Liver (tissue), 9 donors: Measurements from ENCODE around the gene KATNB1. TPM values are rescaled to one million over a fixed set of nuclear protein-coding genes. Genes with fewer than 3 reads are reported as not detected.

Experiments used
- DNase-seq: peaks from one replicate; pipeline ENCODE4 v3.0.0-alpha.2; 2017; ENCODE audit warnings: low spot score
- H3K27ac ChIP-seq, 2 donors: one replicate each; pipeline ENCODE4 v1.7.0; 2013; ENCODE audit warnings: inconsistent platforms in 2 of 2, low read length in 2 of 2, control low read depth in 1 of 2, low read depth in 1 of 2, mild to moderate bottlenecking in 1 of 2
- H3K27me3 ChIP-seq, 4 donors: one replicate each; pipeline versions ENCODE4 v1.6.1 to v1.7.0; 2013; ENCODE audit warnings: low read length in 3 of 4, inconsistent platforms in 1 of 4, mild to moderate bottlenecking in 1 of 4, moderate library complexity in 1 of 4; ENCODE audit not compliant: control insufficient read depth in 4 of 4, insufficient read depth in 4 of 4
- H3K36me3 ChIP-seq, 4 donors: one replicate each; pipeline versions ENCODE4 v1.6.1 to v1.7.0; 2013; ENCODE audit warnings: low read length in 3 of 4, mild to moderate bottlenecking in 3 of 4, low read depth in 1 of 4, moderate library complexity in 1 of 4; ENCODE audit not compliant: control insufficient read depth in 4 of 4, insufficient read depth in 3 of 4
- H3K4me1 ChIP-seq, 4 donors: one replicate each; pipeline versions ENCODE4 v1.6.1 to v1.7.0; 2013; ENCODE audit warnings: low read length in 3 of 4, mild to moderate bottlenecking in 3 of 4, moderate library complexity in 1 of 4; ENCODE audit not compliant: control insufficient read depth in 4 of 4, insufficient read depth in 4 of 4
- H3K4me3 ChIP-seq, 3 donors: one replicate each; pipeline versions ENCODE4 v1.6.1 to v1.7.0; 2013; ENCODE audit warnings: low read length in 3 of 3, control low read depth in 1 of 3, low read depth in 1 of 3, mild to moderate bottlenecking in 1 of 3
- H3K9ac ChIP-seq, 2 donors: one replicate each; pipeline ENCODE4 v1.7.0; 2013; ENCODE audit warnings: low read length in 2 of 2, mild to moderate bottlenecking in 2 of 2, moderate library complexity in 2 of 2, control low read depth in 1 of 2, low read depth in 1 of 2
- H3K9me3 ChIP-seq, 4 donors: one replicate each; pipeline versions ENCODE4 v1.6.1 to v1.7.0; 2013; ENCODE audit warnings: low read length in 3 of 4; ENCODE audit not compliant: control insufficient read depth in 4 of 4
- CTCF ChIP-seq: fragments of 150-350 bp; IDR thresholded peaks from 2 replicates; pipeline ENCODE4 v1.5.1; 2017; ENCODE audit warnings: improper control_type of control experiment, low read depth, low read length; ENCODE audit not compliant: missing input control
- EGR1 ChIP-seq, 2 donors: IDR thresholded peaks; 2 replicates each; pipeline ENCODE4 v1.6.1; 2016 to 2018; ENCODE audit warnings: antibody characterized with exemption in 2 of 2, low read depth in 2 of 2
- FOXA1 ChIP-seq: IDR thresholded peaks from 2 replicates; pipeline ENCODE4 v1.6.1; 2016; ENCODE audit warnings: antibody characterized with exemption
- GABPA ChIP-seq, 2 donors: IDR thresholded peaks in 1 of 2; conservative IDR thresholded peaks in 1 of 2; 2 replicates each; pipeline ENCODE4 v1.6.1; 2016; ENCODE audit warnings: antibody characterized with exemption in 2 of 2, mild to moderate bottlenecking in 1 of 2, moderate library complexity in 1 of 2
- HNF4A ChIP-seq, 2 donors: conservative IDR thresholded peaks; 2 replicates each; pipeline ENCODE4 v1.6.1; 2016; ENCODE audit warnings: antibody characterized with exemption in 2 of 2, mild to moderate bottlenecking in 2 of 2
- JUND ChIP-seq, 2 donors: IDR thresholded peaks; 2 replicates each; pipeline ENCODE4 v1.6.1; 2016; ENCODE audit warnings: antibody characterized with exemption in 2 of 2
- NR2F2 ChIP-seq: IDR thresholded peaks from 2 replicates; pipeline ENCODE4 v1.6.1; 2016; ENCODE audit warnings: antibody characterized with exemption
- RAD21 ChIP-seq, 2 donors: IDR thresholded peaks; 2 replicates each; pipeline ENCODE4 v1.6.1; 2016; ENCODE audit warnings: antibody characterized with exemption in 2 of 2, mild to moderate bottlenecking in 2 of 2
- REST ChIP-seq: IDR thresholded peaks from 2 replicates; pipeline ENCODE4 v1.6.1; 2016; ENCODE audit warnings: antibody characterized with exemption, mild to moderate bottlenecking
- RXRA ChIP-seq, 2 donors: IDR thresholded peaks; 2 replicates each; pipeline ENCODE4 v1.6.1; 2017 to 2018; ENCODE audit warnings: antibody characterized with exemption in 2 of 2, mild to moderate bottlenecking in 1 of 2
- SP1 ChIP-seq: IDR thresholded peaks from 2 replicates; pipeline ENCODE4 v1.6.1; 2018; ENCODE audit warnings: antibody characterized with exemption, mild to moderate bottlenecking
- YY1 ChIP-seq: IDR thresholded peaks from 2 replicates; pipeline ENCODE4 v1.6.1; 2016; ENCODE audit warnings: antibody characterized with exemption, mild to moderate bottlenecking
- ZBTB33 ChIP-seq: IDR thresholded peaks from 2 replicates; pipeline ENCODE4 v1.6.1; 2016; ENCODE audit warnings: antibody characterized with exemption
- WGBS: extraction: QIAGEN DNeasy Blood & Tissue Kit; methylation state at CpG from one replicate; pipeline ENCODE4 v1.1.7; 2013; 5-methylcytosine and 5-hydroxymethylcytosine counted together
- polyA plus RNA-seq, 2 donors: library from polyadenylated mRNA; stranded (reverse) in 1 of 2; unstranded in 1 of 2; fragments of 200-250 nt in 1 of 2; fragments of >200 nt in 1 of 2; fragmentation: Nextera tagmentation in 1 of 2; extraction: Ambion mirVana in 1 of 2; gene quantifications; one replicate each; pipeline versions ENCODE4 v1.2.1 to v1.2.3, GENCODE V29; 2013 to 2015
- total RNA-seq, 2 donors: library from RNA; depleted of rRNA; stranded (reverse); fragments of >200 nt; gene quantifications; one replicate each; pipeline ENCODE4 v1.2.3, GENCODE V29; 2014
- TF ChIP-seq, protein P1 (sequence below): IDR thresholded peaks from 2 replicates; pipeline ENCODE4 v1.6.1; 2016; ENCODE audit warnings: antibody characterized with exemption
- TF ChIP-seq, protein P2 (sequence below): IDR thresholded peaks from 2 replicates; pipeline ENCODE4 v1.6.1; 2016; ENCODE audit warnings: antibody characterized with exemption
- donor health status: healthy.
- donor health status: healthy.
- donor health status: healthy.
- donor health status: healthy.
- donor health status: healthy.

KATNB1 gene
- total and polyA plus RNA-seq, 4 donors, result 4.5 to 16.4 (median 7.5) TPM

GRCh38 chr16:57688987-57689761 lies 46.4 kb upstream of the KATNB1 start:
- peaks cover 0 to 28% (median 16%) of the 10 kb centered on the region in 4 donors for H3K4me1 ChIP-seq
- no peak overlapping the region for H3K4me3 ChIP-seq
- H3K36me3 ChIP-seq, result no peaks in the 10 kb centered on the region
- no peaks in the 10 kb centered on the region for H3K27me3 ChIP-seq
- no peaks in the 10 kb centered on the region for H3K9me3 ChIP-seq
- no peak overlapping the region for H3K27ac ChIP-seq
- 28% methylated on average over 15 of the region's 15 CpGs for WGBS
- H3K9ac ChIP-seq, result no peak overlapping the region
- DNase-seq, result no peak
- TF ChIP-seq YY1 (peak; percentile 13), SP1 (peak; percentile 38), GABPA (IDR thresholded peaks at IDR 0.05 in 1 of 2, conservative IDR thresholded peaks at IDR 0.05 in 1 of 2) (no peak), RAD21 (IDR thresholded peaks at IDR 0.05) (peak in 1 of 2 donors; percentile 12), HNF4A (conservative IDR thresholded peaks at IDR 0.05) (peak; percentile 23 to 48), RXRA (IDR thresholded peaks at IDR 0.05) (peak in 1 of 2 donors; percentile 67), ZBTB33 (no peak), FOXA1 (no peak)
- TF ChIP-seq, protein P1, sequence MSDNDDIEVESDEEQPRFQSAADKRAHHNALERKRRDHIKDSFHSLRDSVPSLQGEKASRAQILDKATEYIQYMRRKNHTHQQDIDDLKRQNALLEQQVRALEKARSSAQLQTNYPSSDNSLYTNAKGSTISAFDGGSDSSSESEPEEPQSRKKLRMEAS, result no peak
- TF ChIP-seq, protein P2, sequence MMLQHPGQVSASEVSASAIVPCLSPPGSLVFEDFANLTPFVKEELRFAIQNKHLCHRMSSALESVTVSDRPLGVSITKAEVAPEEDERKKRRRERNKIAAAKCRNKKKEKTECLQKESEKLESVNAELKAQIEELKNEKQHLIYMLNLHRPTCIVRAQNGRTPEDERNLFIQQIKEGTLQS, result no peak

DNA sequence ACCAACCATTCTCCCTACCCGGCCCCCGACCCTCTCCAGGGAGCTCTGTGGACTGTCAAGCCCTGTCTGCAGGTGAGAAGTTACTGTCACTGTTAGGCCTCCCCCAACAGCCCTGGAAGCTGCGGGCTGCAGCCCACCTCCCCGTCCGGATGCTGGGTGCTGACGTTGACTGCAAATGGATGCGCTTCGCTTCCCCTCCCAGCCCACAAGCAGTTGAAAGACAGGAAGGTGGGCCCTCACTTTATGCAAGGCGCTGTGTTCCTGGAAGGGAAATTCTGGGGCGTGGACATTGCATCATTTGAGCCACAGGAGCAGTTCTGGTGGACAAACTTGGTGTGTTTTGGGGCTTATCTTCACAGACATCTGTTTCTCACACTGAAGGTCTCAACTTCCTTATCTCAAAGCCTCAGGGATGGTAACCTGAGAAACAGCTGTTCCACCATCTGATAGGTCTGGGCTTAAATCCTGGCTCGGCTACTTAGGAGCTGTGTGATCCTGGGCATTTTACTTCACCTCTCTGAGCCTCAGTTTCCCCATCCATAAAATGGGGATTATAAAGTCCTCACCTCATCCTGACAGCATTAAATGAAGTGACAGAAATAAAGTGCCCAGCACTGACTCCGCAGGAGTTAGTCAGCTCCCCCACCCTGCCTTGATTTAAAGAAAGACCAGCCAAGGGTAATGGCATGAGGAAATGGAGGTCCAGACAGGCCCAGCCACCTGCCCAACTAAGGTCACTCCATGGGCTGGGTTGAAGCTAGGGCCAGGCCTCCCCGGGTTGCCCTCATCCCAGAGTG lies 45.6 kb upstream of the KATNB1 start:
- no peak for TF ChIP-seq JUND (IDR thresholded peaks at IDR 0.05)
- TF ChIP-seq EGR1 (IDR thresholded peaks at IDR 0.05; ENCODE audit: low read depth in 2 of 2), result no peak
- no peak for TF ChIP-seq FOXA1
- TF ChIP-seq GABPA (IDR thresholded peaks at IDR 0.05 in 1 of 2, conservative IDR thresholded peaks at IDR 0.05 in 1 of 2), result no peak
- no peak for TF ChIP-seq SP1
- no peak for TF ChIP-seq CTCF
- TF ChIP-seq RXRA (IDR thresholded peaks at IDR 0.05), result no peak
- TF ChIP-seq NR2F2, result no peak
- TF ChIP-seq REST, result no peak
- Histone ChIP-seq H3K27ac (no peak overlapping the region), H3K27me3 (no peaks in the 10 kb centered on the region), H3K4me1 (peaks cover 2 to 33% (median 22%) of the 10 kb centered on the region in 4 donors), H3K9me3 (no peaks in the 10 kb centered on the region), H3K36me3 (no peaks in the 10 kb centered on the region), H3K4me3 (no peak overlapping the region), H3K9ac (no peak overlapping the region)
- DNase-seq, result peak; percentile 66
- 74% methylated on average over 13 of the region's 13 CpGs for WGBS
